ENCODE measurements around the gene SRSF11. TPM values are rescaled to one million over a fixed set of nuclear protein-coding genes. Genes with fewer than 3 reads are reported as not detected.

The SRSF11 gene
- total and polyA plus RNA-seq, 4 donors = 36.8 to 130 (median 96.6) TPM

GRCh38 chr1:70227439-70227838 is 6.3 kb downstream of the SRSF11 start:
- H3K36me3 ChIP-seq (ENCODE audit: control insufficient read depth in 4 of 4, insufficient read depth in 3 of 4, low read depth in 1 of 4, low read length in 3 of 4) = peaks cover 3 to 48% (median 45%) of the 10 kb centered on the region in 4 donors
- H3K4me1 ChIP-seq (ENCODE audit: control insufficient read depth in 4 of 4, insufficient read depth in 4 of 4, low read length in 3 of 4) = peaks cover 0 to 20% (median 10%) of the 10 kb centered on the region in 4 donors
- H3K9ac ChIP-seq (ENCODE audit: low read depth in 1 of 2, low read length in 2 of 2) = no peak overlapping the region
- H3K9me3 ChIP-seq (ENCODE audit: control insufficient read depth in 4 of 4, low read length in 3 of 4) = no peaks in the 10 kb centered on the region
- no peak overlapping the region for H3K4me3 ChIP-seq (ENCODE audit: low read depth in 1 of 3, low read length in 3 of 3)
- DNase-seq (ENCODE audit: low spot score) = no peak
- TF ChIP-seq GABPA (IDR thresholded peaks at IDR 0.05 in 1 of 2, conservative IDR thresholded peaks at IDR 0.05 in 1 of 2) = no peak
- TF ChIP-seq NR2F2 (IDR thresholded peaks at IDR 0.05) = no peak
- TF ChIP-seq RXRA (IDR thresholded peaks at IDR 0.05) = no peak
- TF ChIP-seq SP1 (IDR thresholded peaks at IDR 0.05) = no peak
- no peak for TF ChIP-seq CTCF (IDR thresholded peaks at IDR 0.05; ENCODE audit: low read depth, low read length, missing input control)
- no peak for TF ChIP-seq RAD21 (IDR thresholded peaks at IDR 0.05)
- no peak for TF ChIP-seq MAX (IDR thresholded peaks at IDR 0.05)
- no peak for TF ChIP-seq HNF4G (IDR thresholded peaks at IDR 0.05)
- TF ChIP-seq TAF1 (conservative IDR thresholded peaks at IDR 0.05) = no peak
- TF ChIP-seq FOXA1 (IDR thresholded peaks at IDR 0.05) = no peak
- no peak for TF ChIP-seq EGR1 (IDR thresholded peaks at IDR 0.05; ENCODE audit: low read depth in 2 of 2)
- no peak for TF ChIP-seq FOXA2 (IDR thresholded peaks at IDR 0.05)
- no peak for TF ChIP-seq ATF3 (IDR thresholded peaks at IDR 0.05)
- 73% methylated on average over 1 of the region's 1 CpG for WGBS
- no peaks in the 10 kb centered on the region for H3K27me3 ChIP-seq (ENCODE audit: control insufficient read depth in 4 of 4, insufficient read depth in 4 of 4, low read length in 3 of 4)
- H3K27ac ChIP-seq (ENCODE audit: low read depth in 1 of 2, low read length in 2 of 2) = no peak overlapping the region

GRCh38 chr1:70228670-70229069 is 7.5 kb downstream of the SRSF11 start:
- no peak for DNase-seq (ENCODE audit: low spot score)
- Histone ChIP-seq H3K27ac (ENCODE audit: low read depth in 1 of 2, low read length in 2 of 2) (no peak overlapping the region), H3K9me3 (ENCODE audit: control insufficient read depth in 4 of 4, low read length in 3 of 4) (no peaks in the 10 kb centered on the region), H3K27me3 (ENCODE audit: control insufficient read depth in 4 of 4, insufficient read depth in 4 of 4, low read length in 3 of 4) (no peaks in the 10 kb centered on the region), H3K4me1 (ENCODE audit: control insufficient read depth in 4 of 4, insufficient read depth in 4 of 4, low read length in 3 of 4) (peaks cover 0 to 11% (median 3%) of the 10 kb centered on the region in 4 donors), H3K36me3 (ENCODE audit: control insufficient read depth in 4 of 4, insufficient read depth in 3 of 4, low read depth in 1 of 4, low read length in 3 of 4) (peaks cover 6 to 55% (median 54%) of the 10 kb centered on the region in 4 donors), H3K9ac (ENCODE audit: low read depth in 1 of 2, low read length in 2 of 2) (no peak overlapping the region), H3K4me3 (ENCODE audit: low read depth in 1 of 3, low read length in 3 of 3) (no peak overlapping the region)
- TF ChIP-seq HNF4G (IDR thresholded peaks at IDR 0.05) = no peak
- TF ChIP-seq FOXA1 (IDR thresholded peaks at IDR 0.05) = no peak
- TF ChIP-seq RXRA (IDR thresholded peaks at IDR 0.05) = no peak
- TF ChIP-seq JUND (IDR thresholded peaks at IDR 0.05) = no peak
- no peak for TF ChIP-seq FOXA2 (IDR thresholded peaks at IDR 0.05)
- TF ChIP-seq ATF3 (IDR thresholded peaks at IDR 0.05) = no peak
- no peak for TF ChIP-seq TAF1 (conservative IDR thresholded peaks at IDR 0.05)
- no peak for TF ChIP-seq RAD21 (IDR thresholded peaks at IDR 0.05)
- no peak for TF ChIP-seq YY1 (IDR thresholded peaks at IDR 0.05)
- TF ChIP-seq CTCF (IDR thresholded peaks at IDR 0.05; ENCODE audit: low read depth, low read length, missing input control) = no peak
- TF ChIP-seq GABPA (IDR thresholded peaks at IDR 0.05 in 1 of 2, conservative IDR thresholded peaks at IDR 0.05 in 1 of 2) = no peak
- TF ChIP-seq SP1 (IDR thresholded peaks at IDR 0.05) = no peak
- WGBS = 92% methylated on average over 2 of the region's 2 CpGs

Measured in liver (tissue), 9 donors.